Upper lobe of right lung (tissue), 1 donor: ENCODE measurements around the gene CLEC2A. TPM values are rescaled to one million over a fixed set of nuclear protein-coding genes. Genes with fewer than 3 reads are reported as not detected.

Experiments
- ATAC-seq: fragments of 200-7000 bp; cut with Tn5 transposase; one replicate; pipeline ENCODE4 v1.9.1; 2020; ENCODE audit warnings: mild to moderate bottlenecking, moderate library complexity
- DNase-seq: peaks from one replicate; pipeline ENCODE4 v3.0.0-alpha.2; 2020
- H3K27ac ChIP-seq: fragments of 200-600 bp; one replicate; pipeline ENCODE4 v1.8.0; 2022
- H3K27me3 ChIP-seq: fragments of 200-600 bp; one replicate; pipeline ENCODE4 v1.8.0; 2022; ENCODE audit warnings: mild to moderate bottlenecking
- H3K36me3 ChIP-seq: fragments of 200-600 bp; one replicate; pipeline ENCODE4 v1.8.0; 2022
- H3K4me1 ChIP-seq: fragments of 200-600 bp; one replicate; pipeline ENCODE4 v1.8.0; 2022
- H3K4me3 ChIP-seq: fragments of 200-600 bp; one replicate; pipeline ENCODE4 v1.8.0; 2022; ENCODE audit warnings: mild to moderate bottlenecking
- H3K9me3 ChIP-seq: fragments of 200-600 bp; one replicate; pipeline ENCODE4 v1.8.0; 2022
- CTCF ChIP-seq: fragments of 200-600 bp; IDR thresholded peaks from one replicate; pipeline ENCODE4 v1.8.0; 2022; ENCODE audit warnings: antibody characterized with exemption
- intact Hi-C: fragments of 100-400 bp; cut with DNase I; formaldehyde crosslinking; loops from one replicate; pipeline ENCODE4 v1.11.0; 2022
- total RNA-seq: library from RNA; stranded (reverse); fragmentation: NEBNext Ultra II Directional; extraction: Animal tissue kit (Norgen Biotek cat#: 25700); gene quantifications from one replicate; pipeline ENCODE4 v1.2.1, GENCODE V29; 2021
- donor health status: DM: no; HTN: yes; CAD: no; lungs with severe emphysema.

The CLEC2A gene
- total RNA-seq, 1 donor from 2014 or later, result not detected

- Histone ChIP-seq H3K27me3 (no peaks in the 10 kb centered on the region), H3K4me1 (no peaks in the 10 kb centered on the region), H3K36me3 (no peaks in the 10 kb centered on the region), H3K27ac (no peak overlapping the region), H3K9me3 (no peaks in the 10 kb centered on the region), H3K4me3 (no peak overlapping the region)
- DNase-seq (no peak), ATAC-seq (peak; percentile 22)
- intact Hi-C loops, result no loop called here
- TF ChIP-seq CTCF, result no peak
Observed at GRCh38 chr12:9951026-9951675, 19.0 kb upstream of the CLEC2A start.

- Histone ChIP-seq H3K4me1 (no peaks in the 10 kb centered on the region), H3K4me3 (no peak overlapping the region), H3K9me3 (no peaks in the 10 kb centered on the region), H3K27me3 (no peaks in the 10 kb centered on the region), H3K27ac (no peak overlapping the region), H3K36me3 (no peaks in the 10 kb centered on the region)
- intact Hi-C loops, result no loop called here
- ATAC-seq, result peak; percentile 78
- no peak for DNase-seq
- TF ChIP-seq CTCF, result no peak
Observed at GRCh38 chr12:9948606-9949296, 16.6 kb upstream of the CLEC2A start.

DNA sequence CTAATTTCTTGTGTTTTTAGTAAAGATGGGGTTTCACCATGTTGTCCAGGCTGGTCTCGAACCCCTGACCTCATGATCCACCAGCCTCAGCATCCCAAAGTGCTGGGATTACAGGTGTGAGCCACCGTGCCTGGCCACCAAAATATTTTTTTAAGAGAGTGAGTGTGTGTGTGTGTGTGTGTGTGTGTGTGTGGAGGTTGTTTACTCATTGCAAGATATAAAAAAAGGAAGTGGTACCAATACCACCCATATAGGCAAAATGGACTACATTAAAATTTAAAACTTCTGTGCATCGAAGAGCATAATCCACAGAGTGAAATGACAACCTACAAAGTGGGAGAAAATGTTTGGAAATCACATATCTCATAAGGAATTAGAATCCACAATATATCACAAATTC is 15.5 kb upstream of the CLEC2A start:
- DNase-seq (no peak), ATAC-seq (peak; percentile 45)
- intact Hi-C loops, result no loop called here
- no peak for TF ChIP-seq CTCF
- Histone ChIP-seq H3K36me3 (no peaks in the 10 kb centered on the region), H3K27ac (no peak overlapping the region), H3K9me3 (no peaks in the 10 kb centered on the region), H3K27me3 (no peaks in the 10 kb centered on the region), H3K4me1 (no peaks in the 10 kb centered on the region), H3K4me3 (no peak overlapping the region)

DNA sequence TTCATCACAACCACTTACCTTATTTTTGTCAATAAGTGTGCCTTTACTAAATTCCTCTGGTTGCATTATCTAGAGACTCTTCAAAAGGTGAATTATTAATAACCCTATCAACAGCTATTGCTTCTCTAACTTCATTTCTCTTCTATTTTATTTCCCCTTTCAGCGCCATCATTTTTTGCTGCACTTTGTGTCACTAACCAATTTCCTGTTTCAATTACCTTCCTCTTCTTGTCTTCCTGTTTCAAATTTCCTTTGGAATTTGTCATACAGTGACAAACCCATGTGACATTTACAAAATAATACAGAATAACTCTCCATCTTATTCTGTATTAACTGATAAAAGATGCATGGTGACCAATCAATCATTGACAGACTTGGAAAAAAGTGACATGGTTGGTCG is 12.2 kb upstream of the CLEC2A start:
- Histone ChIP-seq H3K36me3 (no peaks in the 10 kb centered on the region), H3K9me3 (no peaks in the 10 kb centered on the region), H3K4me3 (no peak overlapping the region), H3K27ac (no peak overlapping the region), H3K27me3 (no peaks in the 10 kb centered on the region), H3K4me1 (no peaks in the 10 kb centered on the region)
- TF ChIP-seq CTCF, result no peak
- no peak for DNase-seq
- ATAC-seq, result peak; percentile 27
- intact Hi-C loops, result no loop called here

DNA sequence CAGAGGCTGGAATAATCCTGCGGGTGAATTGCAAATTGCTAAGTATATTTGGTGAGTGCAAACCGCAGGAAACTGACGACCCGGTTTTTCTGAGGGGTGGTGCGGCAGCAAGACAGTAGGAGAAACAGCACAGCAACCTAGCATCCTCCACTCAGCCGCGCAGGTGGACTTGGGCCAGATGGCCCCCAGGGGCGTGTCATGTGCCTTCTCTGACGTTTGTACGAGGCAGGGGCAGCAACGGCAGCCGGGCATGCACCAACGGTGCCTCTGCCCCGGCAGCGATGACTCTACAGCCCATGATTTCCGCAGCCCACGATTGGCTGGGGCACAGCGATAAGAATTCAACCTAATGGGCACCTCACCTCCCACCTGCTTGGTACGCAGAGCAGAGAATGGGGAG is 11.1 kb upstream of the CLEC2A start:
- TF ChIP-seq CTCF, result no peak
- no peaks in the 10 kb centered on the region for H3K4me1 ChIP-seq
- H3K4me3 ChIP-seq, result no peak overlapping the region
- H3K27me3 ChIP-seq, result no peaks in the 10 kb centered on the region
- no peak overlapping the region for H3K27ac ChIP-seq
- ATAC-seq (no peak), DNase-seq (no peak)
- intact Hi-C loops, result no loop called here
- H3K36me3 ChIP-seq, result no peaks in the 10 kb centered on the region
- H3K9me3 ChIP-seq, result no peaks in the 10 kb centered on the region
